GM19351 (cell line): ENCODE data around the gene TAF1C.

ENCODE experiments used
- ATAC-seq: cut with Tn5 transposase; IDR thresholded peaks from one replicate; pipeline ENCODE4 v1.9.1; 2021; ENCODE audit warnings: mild to moderate bottlenecking, moderate library complexity; ENCODE audit not compliant: unreplicated experiment

The TAF1C gene

GRCh38 chr16:84183911-84184591 lies 2.8 kb downstream of the TAF1C start:
- no peak for ATAC-seq

DNA sequence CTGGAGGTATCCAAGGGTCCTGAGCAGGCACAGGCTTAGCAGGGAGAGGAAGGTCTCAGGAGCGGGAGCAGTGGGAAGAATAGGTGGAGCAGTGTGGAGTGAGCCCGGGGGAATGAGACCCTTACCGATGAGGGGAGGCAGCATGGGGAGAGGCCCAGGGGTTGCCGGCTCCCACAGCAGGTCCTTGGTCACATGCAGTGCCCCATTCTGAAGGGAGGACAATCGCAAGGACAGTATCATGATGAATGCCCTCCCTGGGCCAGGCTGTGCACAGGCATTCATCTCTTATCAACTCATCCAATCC lies 3.3 kb downstream of the TAF1C start:
- ATAC-seq, result no peak

DNA sequence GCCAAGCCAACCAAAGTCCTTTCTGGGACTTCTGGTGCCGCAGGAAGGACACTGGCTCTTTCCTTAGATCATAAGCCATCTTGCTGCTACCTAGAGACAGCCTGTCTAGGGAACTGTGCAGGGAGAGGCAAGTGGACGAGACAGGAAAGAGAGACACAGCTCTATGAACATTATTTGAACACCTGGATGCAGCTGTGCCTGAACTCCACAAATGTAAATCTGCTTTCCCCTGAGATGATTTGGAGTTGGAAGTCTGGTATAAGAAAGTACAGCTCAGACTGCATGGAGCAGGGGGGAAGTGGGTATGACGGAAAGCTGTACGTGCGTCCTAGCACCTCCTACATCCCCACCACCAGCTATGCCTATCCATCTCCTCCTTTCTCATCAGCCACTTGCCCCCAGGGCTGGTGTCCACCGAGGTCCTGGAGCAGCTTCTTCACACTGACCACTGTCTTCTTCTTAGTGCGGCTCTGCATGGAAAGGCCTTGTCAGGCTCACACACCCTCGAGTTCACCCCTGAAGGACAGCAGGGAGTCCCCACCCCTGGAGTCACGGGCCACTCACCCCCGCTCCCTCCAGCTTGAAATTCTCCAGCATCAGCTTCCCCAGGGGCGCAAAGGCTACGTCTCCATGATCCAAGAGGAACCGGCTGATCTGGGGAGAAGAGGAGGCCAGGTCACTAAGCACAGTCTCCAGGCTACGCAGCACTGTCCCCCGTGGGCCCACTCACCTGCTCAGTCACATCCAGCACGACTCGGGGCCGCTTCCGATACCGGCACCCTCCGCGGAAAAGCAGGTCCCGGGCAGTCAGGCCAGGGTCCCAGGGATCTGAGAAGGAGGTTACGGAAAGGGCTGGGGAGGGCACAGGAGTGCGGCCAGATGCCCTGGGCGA lies 3.9 kb downstream of the TAF1C start:
- no peak for ATAC-seq

DNA sequence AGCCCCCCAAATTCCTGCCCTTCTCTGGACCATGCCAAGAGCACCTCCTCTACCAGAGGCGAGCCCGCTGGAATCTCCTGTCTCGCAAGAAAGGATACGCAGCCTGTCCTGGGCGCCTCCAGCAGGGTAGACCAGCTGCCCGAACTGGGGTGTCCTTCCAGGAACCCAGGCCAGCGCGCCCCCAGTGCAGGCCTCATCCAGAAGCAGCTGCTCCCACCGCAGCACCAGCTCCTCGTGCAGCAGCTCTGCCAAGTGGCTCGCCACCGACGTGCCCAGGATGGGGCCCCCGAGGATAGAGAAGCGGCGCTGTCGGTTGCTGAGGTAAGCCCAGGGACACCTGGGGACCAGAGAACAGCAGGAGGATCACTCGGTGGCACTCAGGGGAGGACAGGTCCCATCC lies 4.8 kb downstream of the TAF1C start:
- ATAC-seq, result no peak

- ATAC-seq, result no peak
Measured at GRCh38 chr16:84181144-84181915, 5.5 kb downstream of the TAF1C start.

DNA sequence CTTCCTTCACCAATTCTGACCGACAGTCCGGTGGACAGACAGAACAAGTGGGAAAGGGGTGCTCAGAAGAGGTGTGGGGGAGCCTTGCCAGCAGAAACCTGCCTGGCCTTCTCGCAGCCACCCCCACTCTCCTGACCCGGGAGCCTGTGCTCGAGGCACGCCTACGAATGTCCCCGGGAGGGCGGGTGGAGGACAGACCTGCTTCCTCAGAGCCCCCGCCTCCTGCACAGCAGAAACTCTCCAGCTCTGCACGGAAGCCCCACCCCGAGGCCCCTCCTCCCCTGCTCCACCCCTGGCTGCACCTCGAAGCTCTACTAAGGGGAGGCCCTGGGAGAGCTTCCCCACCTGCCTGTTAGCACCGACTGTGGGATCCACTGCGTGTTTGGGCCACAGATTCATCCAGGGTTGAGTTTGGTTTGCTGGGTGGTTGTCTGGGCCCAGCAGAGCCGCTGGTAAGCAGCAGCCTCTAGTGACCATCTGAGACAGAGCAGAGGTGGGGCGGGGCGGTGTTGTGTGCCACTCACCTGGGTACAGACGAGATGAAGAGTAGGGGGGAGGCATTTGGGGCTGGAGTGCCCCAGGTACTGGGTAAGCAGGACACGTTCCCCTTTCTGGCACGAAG lies 6.2 kb downstream of the TAF1C start:
- ATAC-seq, result no peak

- ATAC-seq, result no peak
Measured at GRCh38 chr16:84179612-84180320, 7.1 kb downstream of the TAF1C start.

GRCh38 chr16:84178892-84179611 lies 7.8 kb downstream of the TAF1C start:
- no peak for ATAC-seq

DNA sequence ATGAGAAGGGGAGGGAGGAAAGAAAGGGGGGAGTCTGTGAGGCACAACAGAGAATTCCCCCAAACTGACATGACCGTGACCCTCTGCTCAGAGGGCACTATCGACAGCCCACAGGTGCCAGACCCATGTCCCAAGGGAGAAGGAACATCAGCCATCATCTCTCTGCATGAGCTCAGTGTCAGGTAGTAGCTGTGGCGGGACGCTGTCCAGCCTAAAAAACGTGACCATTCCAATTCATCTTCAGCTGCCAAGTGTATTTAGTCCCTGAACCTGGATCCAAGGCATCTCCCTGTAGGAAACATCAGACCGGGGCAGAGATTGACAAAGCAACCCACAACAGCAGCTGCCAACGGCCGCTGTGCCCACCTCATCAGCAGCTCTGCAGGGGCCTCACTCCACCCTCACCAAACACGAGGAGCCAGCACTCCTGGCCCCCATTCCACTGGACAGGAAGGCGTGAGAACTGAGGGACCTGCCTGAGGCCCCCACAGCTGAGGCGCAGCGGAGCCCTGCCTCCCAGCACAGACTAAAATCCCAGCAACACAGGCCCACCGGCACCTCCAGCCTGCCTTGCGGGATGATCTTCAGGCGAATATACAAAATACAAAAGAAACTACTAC lies 8.6 kb downstream of the TAF1C start:
- ATAC-seq, result no peak

- no peak for ATAC-seq
Measured at GRCh38 chr16:84177741-84178073, 9.2 kb downstream of the TAF1C start.

- no peak for ATAC-seq
Measured at GRCh38 chr16:84176192-84177053, 10.4 kb downstream of the TAF1C start.

- peak; percentile 85 for ATAC-seq
Measured at GRCh38 chr16:84175350-84176081, 11.3 kb downstream of the TAF1C start.

DNA sequence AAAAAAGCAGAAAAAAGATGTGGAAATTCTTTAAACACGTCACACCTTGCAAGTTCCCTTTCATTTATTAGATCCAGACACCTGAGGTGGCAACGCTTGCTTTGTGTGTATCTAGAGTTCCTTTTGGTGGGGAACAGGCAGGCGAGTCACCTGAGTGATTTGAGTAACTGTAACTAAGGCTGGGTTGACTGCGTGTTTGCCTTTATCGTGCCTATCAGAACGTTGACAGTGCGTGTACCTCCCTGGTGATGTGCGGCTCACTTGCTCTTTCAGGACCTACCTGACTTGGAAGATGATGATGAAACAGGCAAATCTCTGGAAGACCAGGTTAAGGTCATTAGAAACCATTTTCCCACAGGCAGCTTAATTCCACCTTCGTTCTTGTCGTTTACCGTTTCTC lies 12.5 kb downstream of the TAF1C start:
- ATAC-seq, result no peak

DNA sequence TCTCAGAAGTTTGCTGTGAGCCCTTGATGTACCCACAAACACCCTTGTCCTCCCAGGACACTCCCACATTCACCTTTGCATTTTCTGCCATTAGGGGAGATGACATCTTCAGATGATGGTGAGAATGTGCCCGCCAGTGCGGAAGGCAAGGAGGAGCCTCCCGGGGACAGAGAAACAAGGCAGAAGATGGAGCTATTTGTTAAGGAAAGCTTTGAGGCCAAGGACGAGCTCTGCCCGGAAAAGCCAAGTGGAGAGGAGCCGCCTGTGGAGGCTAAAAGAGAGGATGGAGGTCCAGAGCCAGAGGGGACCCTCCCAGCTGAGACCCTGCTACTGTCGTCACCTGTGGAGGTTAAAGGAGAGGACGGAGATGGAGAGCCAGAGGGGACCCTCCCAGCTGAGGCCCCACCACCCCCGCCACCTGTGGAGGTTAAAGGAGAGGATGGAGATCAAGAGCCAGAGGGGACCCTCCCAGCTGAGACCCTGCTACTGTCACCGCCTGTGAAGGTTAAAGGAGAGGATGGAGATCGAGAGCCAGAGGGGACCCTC lies 17.0 kb downstream of the TAF1C start:
- ATAC-seq, result no peak

- ATAC-seq, result peak; percentile 48
Measured at GRCh38 chr16:84166796-84167695, 19.8 kb downstream of the TAF1C start.

DNA sequence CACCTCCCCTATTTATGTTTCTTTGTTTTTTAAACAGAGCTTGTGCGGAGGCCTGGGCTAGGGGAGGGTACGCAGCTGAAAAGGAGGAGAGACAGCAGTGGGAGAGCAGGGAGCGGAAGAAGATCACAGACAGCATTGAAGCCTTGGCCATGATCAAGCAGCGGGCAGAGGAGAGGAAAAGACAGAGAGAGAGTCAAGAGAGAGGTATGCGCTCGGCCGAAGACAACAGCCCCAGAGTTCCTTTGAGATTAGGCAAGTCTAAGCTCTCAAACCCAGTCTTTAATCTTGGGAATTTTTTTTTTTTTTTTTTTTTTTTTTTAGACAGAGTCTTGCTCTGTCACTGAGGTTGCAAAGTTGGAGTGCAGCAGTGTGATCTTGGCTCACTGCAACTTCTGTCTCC lies 21.1 kb downstream of the TAF1C start:
- ATAC-seq, result no peak

GRCh38 chr16:84161801-84162200 lies 25.1 kb downstream of the TAF1C start:
- no peak for ATAC-seq
